NT2/D1 (cell line): ENCODE results near the gene UGT2B7.

ENCODE experiments used
- SUZ12 ChIP-seq: IDR thresholded peaks from 2 replicates; pipeline ENCODE4 v1.6.1; 2011; ENCODE audit not compliant: insufficient read length, insufficient read depth; ENCODE audit errors: extremely low read depth
- ZNF274 ChIP-seq: IDR thresholded peaks from 2 replicates; pipeline ENCODE4 v1.6.1; 2011; ENCODE audit warnings: mild to moderate bottlenecking, low read depth, low read length

- TF ChIP-seq SUZ12 = no peak
- TF ChIP-seq ZNF274 = no peak
Measured at GRCh38 chr4:69134471-69134870, 38.2 kb downstream of the UGT2B7 start.
